Measurements from ENCODE around the gene ACSL4. TPM values are rescaled to one million over a fixed set of nuclear protein-coding genes. Genes with fewer than 3 reads are reported as not detected.

ACSL4 gene
- total and polyA plus RNA-seq, 9 of the 15 experiments (the other 6 are each of a cell fraction or from before 2014, with no cell fraction given): 9.8 to 35.1 (median 25.5) TPM

DNA sequence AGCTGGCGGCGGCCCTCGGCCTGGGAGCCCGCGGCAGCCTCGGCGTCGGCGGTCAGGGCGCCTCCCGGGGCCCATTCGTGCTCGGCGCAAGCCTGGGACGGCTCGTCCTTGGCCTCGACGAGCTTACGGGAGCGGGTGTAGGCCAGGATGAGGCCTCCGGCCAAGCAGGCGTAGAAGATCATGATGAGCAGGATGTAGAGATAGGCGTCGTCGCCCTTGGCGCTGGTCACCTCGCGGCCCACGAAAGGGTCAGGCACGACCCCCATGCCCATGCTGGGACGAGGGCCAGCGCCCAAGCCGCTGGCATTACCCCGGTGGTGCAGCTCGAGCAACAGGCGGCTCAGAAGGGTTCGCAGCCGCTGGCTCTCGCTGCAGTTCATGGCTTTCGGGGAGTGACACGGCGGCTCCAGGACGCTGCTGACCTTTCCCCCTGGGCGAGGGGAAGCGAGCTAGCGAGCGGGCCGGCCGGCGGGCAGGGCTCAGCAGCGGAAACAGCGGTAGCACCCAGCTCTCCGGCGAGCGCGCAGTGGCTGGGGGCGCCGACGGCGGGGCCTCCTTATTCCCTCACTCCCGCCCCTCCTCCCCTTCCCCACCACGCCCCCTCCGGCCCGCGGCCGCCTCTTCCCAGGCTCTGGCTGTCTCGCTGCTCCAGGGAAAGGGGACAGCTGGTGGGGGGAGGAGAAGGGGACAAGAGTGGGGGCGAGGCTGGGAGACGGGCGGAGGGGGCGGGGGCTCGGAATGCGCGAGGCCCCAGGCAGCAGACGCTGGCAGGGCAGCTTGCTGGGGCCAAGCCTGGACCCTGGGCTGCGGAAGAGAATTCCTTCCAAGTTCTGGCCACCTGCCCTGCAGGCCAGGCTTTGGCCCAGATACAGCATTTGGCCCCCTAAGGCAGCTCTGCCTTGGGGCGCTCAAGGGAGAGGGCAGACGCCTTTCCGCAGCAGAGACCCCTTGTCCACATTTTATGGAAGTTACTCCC, 108.1 kb downstream of the ACSL4 start, which contains the start of gene KCNE5:
TSS of gene KCNE5 (minus strand) at position 532 of the 976 bp plus-strand sequence. CDS start at position 380, 152 bp downstream.
- CTCF ChIA-PET (ENCODE audit: low intra/inter-chr PET ratio): no interaction called here
- DNase-seq (ENCODE audit: extremely low read depth in 1 of 4, low spot score in 3 of 4) (no peak), FAIRE-seq (no peak), ATAC-seq (no peak)
- Histone ChIP-seq H3K79me2 (ENCODE audit: control insufficient read depth, insufficient read depth, low read length) (no peaks in the 10 kb centered on the region), H3K27me3 (ENCODE audit: control insufficient read depth in 2 of 2, insufficient read depth in 2 of 2, low read length in 2 of 2) (no peaks in the 10 kb centered on the region), H4K20me1 (replicated peaks; ENCODE audit: control insufficient read depth, insufficient read depth, low read length) (no peaks in the 10 kb centered on the region), H3K4me1 (replicated peaks in 1 of 2; ENCODE audit: control insufficient read depth in 2 of 2, insufficient read depth in 2 of 2, low read length in 2 of 2) (peaks cover 0 to 8% of the 10 kb centered on the region in 2 experiments; a peak in 4 of 5 replicates), H3K36me3 (ENCODE audit: control insufficient read depth, insufficient read depth, low read length) (no peaks in the 10 kb centered on the region), H3K9me1 (ENCODE audit: control insufficient read depth, insufficient read depth, low read length) (no peaks in the 10 kb centered on the region), H3K9me3 (replicated peaks; ENCODE audit: control insufficient read depth, insufficient read depth, low read depth, low read length) (peaks cover 2% of the 10 kb centered on the region; the same call in 1 of the 2 replicates), H3K4me3 (no peak within 1 kb of the TSS), H3K27ac (ENCODE audit: extremely low read depth, low read depth, low read length) (no peak within 1 kb of the TSS), H3K9ac (ENCODE audit: insufficient read depth in 1 of 2, low read depth in 2 of 2, low read length in 2 of 2) (no peak within 1 kb of the TSS), H2AFZ (ENCODE audit: low read depth, low read length) (no peak within 1 kb of the TSS), H3K4me2 (ENCODE audit: insufficient read depth, low read length) (no peak within 1 kb of the TSS)
- in situ Hi-C loops (cut with MboI) (no loop called here), intact Hi-C loops (cut with micrococcal nuclease) (no loop called here)
- POLR2A ChIA-PET: no interaction called here
- no TSS peak for BruUV-seq (replicated peaks)
- WGBS (ENCODE audit: insufficient coverage, low coverage, missing lambda C conversion rate): 71% methylated on average over 22 of the region's 79 CpGs
- TF ChIP-seq ETS2 (tag; IDR thresholded peaks at IDR 0.05; ENCODE audit: borderline replicate concordance, poor library complexity, severe bottlenecking): no peak
- TF ChIP-seq RUNX1 (IDR thresholded peaks at IDR 0.05; ENCODE audit: low read depth): no peak
- no peak for TF ChIP-seq RBM22 (IDR thresholded peaks at IDR 0.05; ENCODE audit: low read depth, low read length, poor library complexity, severe bottlenecking)
- TF ChIP-seq ZNF445 (CRISPR knock-in tag; IDR thresholded peaks at IDR 0.05; ENCODE audit: low read depth): no peak
- no peak for TF ChIP-seq HNRNPLL (IDR thresholded peaks at IDR 0.05; ENCODE audit: low read depth, low read length, poor library complexity, severe bottlenecking)
- no peak for TF ChIP-seq ZNF41 (CRISPR knock-in tag; conservative IDR thresholded peaks at IDR 0.05)
- TF ChIP-seq JUN (IDR thresholded peaks at IDR 0.05; ENCODE audit: borderline replicate concordance, low read depth, low read length): no peak
- no peak for TF ChIP-seq JUN (CRISPR knock-in tag; IDR thresholded peaks at IDR 0.05; ENCODE audit: borderline replicate concordance)
- no peak for TF ChIP-seq XRCC5 (IDR thresholded peaks at IDR 0.05; ENCODE audit: low read depth, low read length)
- no peak for TF ChIP-seq DNMT1 (IDR thresholded peaks at IDR 0.05)
- TF ChIP-seq SREBF1 (IDR thresholded peaks at IDR 0.05; ENCODE audit: borderline replicate concordance, low read depth, low read length): no peak
- no peak for TF ChIP-seq MCM3 (IDR thresholded peaks at IDR 0.05)
- no peak for TF ChIP-seq KLF10 (CRISPR knock-in tag; IDR thresholded peaks at IDR 0.05)
- TF ChIP-seq NCOA6 (IDR thresholded peaks at IDR 0.05): no peak
- TF ChIP-seq SIN3B (IDR thresholded peaks at IDR 0.05; ENCODE audit: low read depth): no peak
- no peak for TF ChIP-seq RCOR1 (IDR thresholded peaks at IDR 0.05; ENCODE audit: borderline replicate concordance in 1 of 2, low read depth in 2 of 2, low read length in 2 of 2)
- no peak for TF ChIP-seq ARNT (IDR thresholded peaks at IDR 0.05)
- TF ChIP-seq MAFK (IDR thresholded peaks at IDR 0.05; ENCODE audit: low read length): no peak
- no peak for TF ChIP-seq ETV6 (IDR thresholded peaks at IDR 0.05; ENCODE audit: borderline replicate concordance in 1 of 2, low read depth in 2 of 2, low read length in 1 of 2)
- no peak for TF ChIP-seq ETV6 (CRISPR knock-in tag; IDR thresholded peaks at IDR 0.05; ENCODE audit: borderline replicate concordance)
- no peak for TF ChIP-seq ZFP36 (IDR thresholded peaks at IDR 0.05; ENCODE audit: low read depth, low read length, partially characterized antibody)
- no peak for TF ChIP-seq ZFX (CRISPR knock-in tag; IDR thresholded peaks at IDR 0.05)
